ENCODE results near the gene NUP93. TPM values are rescaled to one million over a fixed set of nuclear protein-coding genes. Genes with fewer than 3 reads are reported as not detected.

The NUP93 gene
- total RNA-seq, 1 experiment from 2014 or later: 165 TPM

GRCh38 chr16:56892705-56893104, 162.8 kb downstream of the NUP93 start:
- WGBS (ENCODE audit: extremely low coverage, insufficient read length, low lambda C conversion rate): no CpG with 5 or more reads among the region's 14 CpGs
- Histone ChIP-seq H2BK5ac (ENCODE audit: insufficient read length, low read length) (no peak overlapping the region), H3K79me1 (ENCODE audit: insufficient read depth, low read depth, low read length, poor library complexity, severe bottlenecking) (no peaks in the 10 kb centered on the region), H2BK12ac (ENCODE audit: insufficient read length, low read depth, low read length) (no peak overlapping the region), H3K18ac (ENCODE audit: insufficient read length, low read depth, low read length) (no peak overlapping the region), H3K56ac (ENCODE audit: insufficient read length, low read depth, low read length) (no peak overlapping the region), H2AFZ (ENCODE audit: low read length) (no peak overlapping the region), H3T11ph (ENCODE audit: low read length) (no peak overlapping the region), H2AK5ac (ENCODE audit: insufficient read length, low read length) (no peak overlapping the region), H3K23me2 (ENCODE audit: insufficient read length, low read depth, low read length, poor library complexity, severe bottlenecking) (no peaks in the 10 kb centered on the region), H3K4me1 (ENCODE audit: insufficient read depth, low read length) (no peaks in the 10 kb centered on the region), H3K9me3 (ENCODE audit: control insufficient read depth, low read depth, low read length) (no peaks in the 10 kb centered on the region), H4K8ac (replicated peaks; ENCODE audit: insufficient read length, low read depth, low read length) (no peak overlapping the region), H2BK20ac (ENCODE audit: low read depth, low read length, poor library complexity, severe bottlenecking) (no peak overlapping the region), H4K20me1 (ENCODE audit: control insufficient read depth, insufficient read depth, insufficient read length) (no peaks in the 10 kb centered on the region), H3K4ac (ENCODE audit: low read depth, low read length) (no peak overlapping the region), H3K79me2 (ENCODE audit: insufficient read depth, low read length) (0 out of 2 replicates have a peak, but pooled peaks cover 1% of the 10 kb centered on the region), H2BK15ac (ENCODE audit: low read depth, low read length) (no peak overlapping the region), H3K27me3 (ENCODE audit: insufficient read depth, low read length) (no peaks in the 10 kb centered on the region), H4K91ac (ENCODE audit: insufficient read length, low read depth, low read length) (no peak overlapping the region), H3K27ac (ENCODE audit: insufficient read length, low read depth, low read length) (no peak overlapping the region), H2BK120ac (ENCODE audit: low read depth, low read length, poor library complexity, severe bottlenecking) (no peak overlapping the region), H3K9ac (ENCODE audit: extremely low read depth, insufficient read length, low read length) (no peak overlapping the region), H3K4me2 (ENCODE audit: insufficient read depth, insufficient read length, low read length) (no peak overlapping the region), H3K14ac (ENCODE audit: insufficient read depth, low read length) (no peak overlapping the region; the same call in 1 of the 2 replicates), H4K5ac (ENCODE audit: insufficient read length, low read depth, low read length) (no peak overlapping the region), H3K23ac (ENCODE audit: insufficient read length, low read depth, low read length) (no peak overlapping the region)
- no peak for DNase-seq
- Mint-ChIP-seq H3K27me3 (ENCODE audit: low read depth) (peaks cover 1% of the 10 kb centered on the region; the same call in 1 of the 2 replicates), H3K9me3 (peaks cover 0 to 2% of the 10 kb centered on the region in 2 experiments; a peak in 2 of 5 replicates), H3K4me1 (no peaks in the 10 kb centered on the region), H3K27ac (no peak overlapping the region), H3K4me3 (no peak overlapping the region), H3K36me3 (ENCODE audit: insufficient read depth in 1 of 3, low read depth in 3 of 3) (0 out of 7 replicates have a peak, but pooled peaks cover 0 to 2% (median 0%) of the 10 kb centered on the region in 3 experiments)
- no peak for TF ChIP-seq CTCF (conservative IDR thresholded peaks at IDR 0.05)

All from H9 (cell line).